Measurements from ENCODE around the gene ERLIN1.

Gene ERLIN1

GRCh38 chr10:100163704-100164621 is 21.9 kb downstream of the ERLIN1 start:
- ChIA-PET CTCF (interaction anchor here (2.3 kb wide), 1 partner anchor 318 kb away, joined by 8 read pairs; no protein-coding TSS in a partner anchor), POLR2A (no interaction called here)
- no peak for TF ChIP-seq CTCF (IDR thresholded peaks at IDR 0.05; ENCODE audit: insufficient read depth, low read length, missing control alignments)
- DNase-seq (ENCODE audit: low read depth, low spot score) = no peak
- H3K4me3 ChIP-seq (ENCODE audit: low read depth, low read length) = no peak overlapping the region

GRCh38 chr10:100162696-100163095 is 23.1 kb downstream of the ERLIN1 start:
- ChIA-PET POLR2A (no interaction called here), CTCF (no interaction called here)
- no peak for TF ChIP-seq CTCF (IDR thresholded peaks at IDR 0.05; ENCODE audit: insufficient read depth, low read length, missing control alignments)
- H3K4me3 ChIP-seq (ENCODE audit: low read depth, low read length) = no peak overlapping the region
- no peak for DNase-seq (ENCODE audit: low read depth, low spot score)

- H3K4me3 ChIP-seq (ENCODE audit: low read depth, low read length) = no peak overlapping the region
- DNase-seq (ENCODE audit: low read depth, low spot score) = no peak
- ChIA-PET CTCF (interaction anchor here (2.3 kb wide), 1 partner anchor 113 kb away, joined by 6 read pairs; no protein-coding TSS in a partner anchor), POLR2A (no interaction called here)
- TF ChIP-seq CTCF (IDR thresholded peaks at IDR 0.05; ENCODE audit: insufficient read depth, low read length, missing control alignments) = no peak
Measured at GRCh38 chr10:100158044-100158805, 27.6 kb downstream of the ERLIN1 start.

- ChIA-PET POLR2A (no interaction called here), CTCF (no interaction called here)
- DNase-seq (ENCODE audit: low read depth, low spot score) = no peak
- H3K4me3 ChIP-seq (ENCODE audit: low read depth, low read length) = no peak overlapping the region
- TF ChIP-seq CTCF (IDR thresholded peaks at IDR 0.05; ENCODE audit: insufficient read depth, low read length, missing control alignments) = no peak
Measured at GRCh38 chr10:100157156-100157555, 28.7 kb downstream of the ERLIN1 start.

- TF ChIP-seq CTCF (IDR thresholded peaks at IDR 0.05; ENCODE audit: insufficient read depth, low read length, missing control alignments) = no peak
- ChIA-PET CTCF (interaction anchor here (1.2 kb wide), 1 partner anchor 110 kb away, joined by 3 read pairs; no protein-coding TSS in a partner anchor), POLR2A (interaction anchor here (0.6 kb wide), 1 partner anchor 481 kb away, joined by 3 read pairs; no protein-coding TSS in a partner anchor)
- no peak overlapping the region for H3K4me3 ChIP-seq (ENCODE audit: low read depth, low read length)
- DNase-seq (ENCODE audit: low read depth, low spot score) = no peak
Measured at GRCh38 chr10:100155936-100156335, 29.9 kb downstream of the ERLIN1 start.

GRCh38 chr10:100154666-100155065 is 31.2 kb downstream of the ERLIN1 start:
- no peak overlapping the region for H3K4me3 ChIP-seq (ENCODE audit: low read depth, low read length)
- no peak for TF ChIP-seq CTCF (IDR thresholded peaks at IDR 0.05; ENCODE audit: insufficient read depth, low read length, missing control alignments)
- CTCF ChIA-PET = interaction anchor here (0.8 to 1.4 kb wide), 2 partner anchors 295 to 308 kb away, joined by 3 read pairs; no protein-coding TSS in a partner anchor
- POLR2A ChIA-PET = interaction anchor here (0.6 kb wide), 1 partner anchor 12 kb away, joined by 3 read pairs; no protein-coding TSS in a partner anchor
- DNase-seq (ENCODE audit: low read depth, low spot score) = no peak
